RKO (cell line): ENCODE measurements around the gene C10orf90.

Experiments
- DNase-seq: peaks from one replicate; pipeline ENCODE4 v3.0.0-alpha.2; 2016; ENCODE audit warnings: low spot score

The C10orf90 gene

GRCh38 chr10:126634347-126634746, 36.1 kb downstream of the C10orf90 start:
- no peak for DNase-seq

- DNase-seq: no peak
Measured at GRCh38 chr10:126632705-126633104, 37.8 kb downstream of the C10orf90 start.

GRCh38 chr10:126629925-126630624, 40.4 kb downstream of the C10orf90 start:
- DNase-seq: no peak

DNA sequence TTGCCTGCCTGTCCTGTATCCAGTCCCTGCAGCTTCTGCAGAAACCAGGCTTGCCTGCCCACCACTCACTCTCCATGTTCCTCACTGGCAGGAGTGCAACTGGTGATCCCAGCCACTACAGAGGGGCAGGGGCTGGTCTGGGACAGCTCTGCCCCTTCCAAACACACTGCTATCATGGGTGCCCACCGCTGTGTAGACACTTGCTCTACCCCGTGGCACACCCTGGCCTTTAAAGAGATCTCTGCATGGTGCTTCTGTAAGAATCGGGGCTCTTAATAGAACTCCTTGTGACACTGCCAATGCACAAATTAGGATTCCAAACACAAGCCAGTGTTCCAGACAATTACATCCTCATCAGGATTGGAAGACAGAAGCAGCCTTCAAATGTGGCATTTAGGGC, 41.7 kb downstream of the C10orf90 start:
- DNase-seq: no peak

- DNase-seq: no peak
Measured at GRCh38 chr10:126621846-126622245, 48.6 kb downstream of the C10orf90 start.

GRCh38 chr10:126618466-126618865, 52.0 kb downstream of the C10orf90 start:
- no peak for DNase-seq

DNA sequence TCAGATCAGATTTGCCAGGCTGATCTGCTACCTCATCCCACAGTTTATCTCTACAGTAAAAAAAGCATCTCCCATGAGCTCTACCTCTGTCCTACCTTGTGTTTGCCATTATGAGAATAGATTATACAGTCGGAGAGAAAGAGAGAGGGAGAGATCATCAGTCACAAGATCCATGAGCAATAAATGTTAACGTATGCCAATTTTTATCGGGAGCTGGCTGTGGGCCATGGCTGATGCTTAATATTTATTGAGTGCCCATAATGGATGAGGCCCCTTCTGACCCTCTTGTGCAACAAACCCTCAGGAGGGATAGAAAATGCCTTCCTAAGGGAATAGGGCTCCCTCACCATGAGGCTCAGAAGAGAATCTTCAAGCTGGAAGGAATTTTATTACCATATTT, 52.8 kb downstream of the C10orf90 start:
- DNase-seq: no peak

DNA sequence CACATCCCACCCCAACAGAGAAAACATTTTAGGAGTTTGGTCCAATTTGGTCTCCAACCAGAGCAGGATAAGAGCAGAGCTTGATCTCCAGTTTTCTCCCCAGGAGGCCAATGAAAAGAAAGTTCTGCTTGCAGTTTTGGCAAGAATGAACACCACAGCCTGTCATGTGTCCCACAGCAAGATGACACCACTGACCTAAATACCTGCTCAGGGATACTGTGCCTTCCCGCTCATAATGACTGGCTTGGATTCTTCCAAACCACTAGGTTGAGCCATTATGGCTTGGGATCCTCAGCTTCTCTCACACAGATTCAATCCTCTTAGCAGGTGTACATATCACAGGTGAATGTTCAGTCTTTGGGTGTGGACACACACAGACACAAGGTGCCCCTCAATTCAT, 53.3 kb downstream of the C10orf90 start:
- DNase-seq: no peak

- DNase-seq: no peak
Measured at GRCh38 chr10:126616737-126617136, 53.8 kb downstream of the C10orf90 start.

DNA sequence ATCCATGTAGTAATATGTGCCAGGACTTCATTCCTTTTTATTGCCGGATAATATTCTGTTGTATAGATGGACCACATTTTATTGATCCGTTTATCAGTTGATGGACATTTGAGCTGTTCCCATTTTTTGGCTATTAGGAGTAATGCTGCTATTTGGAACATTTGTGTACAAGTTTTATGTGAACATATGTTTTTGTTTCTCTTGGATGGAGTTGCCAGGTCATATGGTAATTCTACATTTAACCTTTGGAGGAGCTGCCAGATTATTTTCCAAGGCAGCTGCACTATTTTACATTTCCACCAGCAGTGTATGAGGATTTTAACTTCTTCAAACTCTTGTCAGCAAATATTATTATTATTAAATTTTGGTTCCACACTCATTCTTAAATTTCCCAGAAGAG, 59.2 kb downstream of the C10orf90 start:
- no peak for DNase-seq

DNA sequence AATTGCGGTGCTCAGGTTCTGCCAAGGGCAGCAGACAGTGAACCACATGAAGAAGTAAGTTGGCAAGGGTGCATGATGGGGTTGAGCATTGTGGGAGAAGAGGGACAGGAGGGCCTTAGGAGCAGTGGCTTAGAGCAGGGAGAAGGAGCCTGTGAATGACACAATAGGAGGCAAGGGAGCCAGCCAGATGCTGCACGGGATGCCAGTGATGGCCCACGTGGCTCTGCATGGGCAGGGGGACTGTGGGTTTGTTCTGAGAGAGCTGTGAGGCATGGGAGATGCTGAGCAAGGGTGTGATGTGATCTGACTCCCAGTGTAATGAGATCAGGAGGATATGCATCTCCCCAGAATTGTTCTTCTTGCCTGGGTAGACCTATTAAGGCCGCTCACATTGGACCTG, 60.9 kb downstream of the C10orf90 start:
- no peak for DNase-seq

- DNase-seq: no peak
Measured at GRCh38 chr10:126599949-126600682, 70.4 kb downstream of the C10orf90 start.

DNA sequence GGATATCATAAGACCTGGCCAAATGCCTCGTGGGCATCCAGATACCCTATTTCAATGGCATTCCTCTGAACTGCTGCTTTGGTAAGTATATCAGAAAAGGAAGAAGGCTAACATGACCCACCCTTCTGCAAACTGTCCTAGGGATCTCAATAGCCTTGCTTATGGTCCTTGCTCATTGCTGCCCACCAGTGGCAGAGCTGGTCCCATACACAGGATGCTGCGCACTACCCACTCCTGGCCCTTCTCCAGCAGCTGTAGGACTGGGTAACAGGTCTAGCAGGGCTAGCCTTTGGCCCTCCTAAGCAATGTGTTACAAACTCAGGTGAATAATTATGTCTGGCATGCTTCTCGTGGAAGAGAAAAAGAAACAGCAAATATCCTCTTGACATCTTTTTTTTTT, 72.5 kb downstream of the C10orf90 start:
- DNase-seq: peak; percentile 45

DNA sequence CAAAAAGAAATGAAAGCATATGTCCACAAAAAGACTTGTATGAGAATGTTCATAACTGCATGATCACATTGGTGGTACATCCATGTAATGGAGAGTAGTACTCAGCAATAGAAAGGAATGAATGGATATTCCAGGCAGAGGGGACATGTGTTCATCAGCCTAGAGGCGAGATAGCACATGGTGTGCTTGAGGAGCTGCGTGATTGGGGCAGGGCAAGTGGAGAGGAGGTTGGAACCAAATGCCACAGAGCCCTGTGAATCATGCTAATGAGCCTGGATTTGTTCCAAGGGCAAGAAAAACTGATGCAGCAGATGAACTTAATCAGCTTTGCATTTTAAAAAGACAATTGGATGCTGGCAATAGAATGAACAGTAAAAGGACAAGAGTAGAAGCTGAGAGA, 73.3 kb downstream of the C10orf90 start:
- no peak for DNase-seq

- DNase-seq: no peak
Measured at GRCh38 chr10:126596472-126597016, 73.9 kb downstream of the C10orf90 start.

GRCh38 chr10:126595160-126595559, 75.3 kb downstream of the C10orf90 start:
- no peak for DNase-seq

- no peak for DNase-seq
Measured at GRCh38 chr10:126593968-126594701, 76.4 kb downstream of the C10orf90 start.

GRCh38 chr10:126592901-126593300, 77.6 kb downstream of the C10orf90 start:
- no peak for DNase-seq

- no peak for DNase-seq
Measured at GRCh38 chr10:126588024-126588423, 82.5 kb downstream of the C10orf90 start.

GRCh38 chr10:126586878-126587277, 83.6 kb downstream of the C10orf90 start:
- no peak for DNase-seq

GRCh38 chr10:126586128-126586527, 84.4 kb downstream of the C10orf90 start:
- no peak for DNase-seq

- no peak for DNase-seq
Measured at GRCh38 chr10:126585249-126586017, 85.1 kb downstream of the C10orf90 start.
